ENCODE results near the gene SEL1L3.

SEL1L3 gene

GRCh38 chr4:25821899-25822298 lies 40.9 kb downstream of the SEL1L3 start:
- H3K27ac ChIP-seq: no peak overlapping the region
- TF ChIP-seq ZFX (IDR thresholded peaks at IDR 0.05) (no peak), CTCF (conservative IDR thresholded peaks at IDR 0.05) (no peak)

- H3K27ac ChIP-seq: no peak overlapping the region
These were observed 41.5 kb downstream of the SEL1L3 start for GRCh38 chr4:25821267-25821666.

GRCh38 chr4:25818876-25819275 lies 43.9 kb downstream of the SEL1L3 start:
- H3K27ac ChIP-seq: no peak overlapping the region
- no peak for TF ChIP-seq CTCF (conservative IDR thresholded peaks at IDR 0.05)
- TF ChIP-seq ZFX (IDR thresholded peaks at IDR 0.05): no peak

More at GRCh38 chr4:25821267-25821666, 41.5 kb downstream of the SEL1L3 start:
- TF ChIP-seq CTCF (conservative IDR thresholded peaks at IDR 0.05) (no peak), ZFX (IDR thresholded peaks at IDR 0.05) (no peak)

- TF ChIP-seq ZFX (IDR thresholded peaks at IDR 0.05) (no peak), CTCF (conservative IDR thresholded peaks at IDR 0.05) (no peak)
These were observed 44.4 kb downstream of the SEL1L3 start for GRCh38 chr4:25818371-25818871.

GRCh38 chr4:25817059-25817681 lies 45.6 kb downstream of the SEL1L3 start:
- H3K27ac ChIP-seq: no peak overlapping the region
- TF ChIP-seq ZFX (IDR thresholded peaks at IDR 0.05): no peak
- TF ChIP-seq CTCF (conservative IDR thresholded peaks at IDR 0.05): no peak

More at GRCh38 chr4:25818371-25818871, 44.4 kb downstream of the SEL1L3 start:
- H3K27ac ChIP-seq: no peak overlapping the region

GRCh38 chr4:25816591-25817058 lies 46.2 kb downstream of the SEL1L3 start:
- no peak for TF ChIP-seq CTCF (conservative IDR thresholded peaks at IDR 0.05)
- no peak for TF ChIP-seq ZFX (IDR thresholded peaks at IDR 0.05)
- H3K27ac ChIP-seq: no peak overlapping the region

- H3K27ac ChIP-seq: no peak overlapping the region
- TF ChIP-seq ZFX (IDR thresholded peaks at IDR 0.05) (no peak), CTCF (conservative IDR thresholded peaks at IDR 0.05) (no peak)
These were observed 47.2 kb downstream of the SEL1L3 start for GRCh38 chr4:25815586-25815985.

Measured in C4-2B (cell line).